ENCODE results near the gene TSPAN11. TPM values are rescaled to one million over a fixed set of nuclear protein-coding genes. Genes with fewer than 3 reads are reported as not detected.

TSPAN11 gene
- total and polyA plus RNA-seq, 2 donors (not counting 3 experiments of a cell fraction or from before 2014, with no cell fraction given) = 2.1 to 3.9 TPM

GRCh38 chr12:31033146-31033545, 106.6 kb downstream of the TSPAN11 start:
- no peak overlapping the region for H3K27ac ChIP-seq (ENCODE audit: insufficient read depth, low read depth, low read length)
- FAIRE-seq = no peak
- POLR2A ChIA-PET = no interaction called here
- H3K79me2 ChIP-seq (ENCODE audit: control insufficient read depth, insufficient read depth, low read length) = no peaks in the 10 kb centered on the region
- DNase-seq (ENCODE audit: low read depth, low spot score) = no peak
- no peaks in the 10 kb centered on the region for H3K9me3 ChIP-seq (replicated peaks; ENCODE audit: control insufficient read depth, insufficient read depth, low read length)
- CTCF ChIA-PET = no interaction called here
- no peaks in the 10 kb centered on the region for H3K36me3 ChIP-seq (ENCODE audit: control insufficient read depth in 2 of 2, extremely low read depth in 1 of 2, insufficient read depth in 2 of 2, low read length in 2 of 2)
- no TSS peak for BruUV-seq (replicated peaks)
- no peak overlapping the region for H3K9ac ChIP-seq (replicated peaks; ENCODE audit: extremely low read depth, insufficient read depth, low read length)
- no peak overlapping the region for H3K4me2 ChIP-seq (ENCODE audit: insufficient read depth, low read length)
- peaks cover 0 to 2% of the 10 kb centered on the region in 2 experiments for H3K27me3 ChIP-seq (ENCODE audit: control insufficient read depth in 2 of 2, insufficient read depth in 2 of 2, low read length in 2 of 2)
- dilution Hi-C loops (cut with MboI; ENCODE audit: extremely low pct_ligation_motif_present, low sequenced_read_pairs) = no loop called here
- intact Hi-C loops (cut with micrococcal nuclease) = loop anchor here (5.0 kb wide), 1 partner anchor 46 kb away; no protein-coding TSS in a partner anchor
- no peaks in the 10 kb centered on the region for H3K9me1 ChIP-seq (replicated peaks; ENCODE audit: control insufficient read depth, extremely low read depth, insufficient read depth, low read length)
- no peaks in the 10 kb centered on the region for H3K4me1 ChIP-seq (ENCODE audit: control insufficient read depth, extremely low read depth, insufficient read depth, low read length)
- no peak for TF ChIP-seq MAX (IDR thresholded peaks at IDR 0.05; ENCODE audit: insufficient read depth, insufficient read length)
- TF ChIP-seq POLR2AphosphoS5 (IDR thresholded peaks at IDR 0.05; ENCODE audit: insufficient read depth, low read depth, low read length) = no peak
- no peak for TF ChIP-seq GATA2 (IDR thresholded peaks at IDR 0.05; ENCODE audit: insufficient read depth, insufficient read length, low read depth, low read length)
- no peak for TF ChIP-seq MYC (IDR thresholded peaks at IDR 0.05; ENCODE audit: low read depth, low read length)
- TF ChIP-seq EZH2 (IDR thresholded peaks at IDR 0.05; ENCODE audit: borderline replicate concordance, low read depth, low read length, severe bottlenecking) = no peak
- no peak for TF ChIP-seq JUN (IDR thresholded peaks at IDR 0.05; ENCODE audit: borderline replicate concordance, insufficient read depth, insufficient read length, low read depth)
- TF ChIP-seq CTCF (IDR thresholded peaks at IDR 0.05; ENCODE audit: extremely low read depth in 1 of 2, insufficient read depth in 1 of 2, low read depth in 1 of 2, low read length in 2 of 2) = no peak
- no peak for TF ChIP-seq POLR2A (IDR thresholded peaks at IDR 0.05; ENCODE audit: low read depth, low read length)
- no peak overlapping the region for H3K4me3 ChIP-seq (replicated peaks in 1 of 3; ENCODE audit: insufficient read depth in 1 of 3, low read depth in 1 of 3, low read length in 3 of 3)
- H4K20me1 ChIP-seq (replicated peaks; ENCODE audit: control insufficient read depth, extremely low read depth, insufficient read depth, low read length) = no peaks in the 10 kb centered on the region
- H2AFZ ChIP-seq (ENCODE audit: low read depth, low read length) = no peak overlapping the region
